GM12875 (cell line): ENCODE data around the gene CCBE1.

Source experiments
- H3K4me3 ChIP-seq: one replicate; pipeline ENCODE4 v1.5.1; 2011; ENCODE audit warnings: low read depth, low read length, control low read depth
- TF ChIP-seq, protein P1 (sequence below): IDR thresholded peaks from 2 replicates; pipeline ENCODE4 v1.5.1; 2011; ENCODE audit warnings: low read depth, mild to moderate bottlenecking, control low read depth, inconsistent platforms, low read length, moderate library complexity, borderline replicate concordance; ENCODE audit not compliant: insufficient read depth

Gene CCBE1

DNA sequence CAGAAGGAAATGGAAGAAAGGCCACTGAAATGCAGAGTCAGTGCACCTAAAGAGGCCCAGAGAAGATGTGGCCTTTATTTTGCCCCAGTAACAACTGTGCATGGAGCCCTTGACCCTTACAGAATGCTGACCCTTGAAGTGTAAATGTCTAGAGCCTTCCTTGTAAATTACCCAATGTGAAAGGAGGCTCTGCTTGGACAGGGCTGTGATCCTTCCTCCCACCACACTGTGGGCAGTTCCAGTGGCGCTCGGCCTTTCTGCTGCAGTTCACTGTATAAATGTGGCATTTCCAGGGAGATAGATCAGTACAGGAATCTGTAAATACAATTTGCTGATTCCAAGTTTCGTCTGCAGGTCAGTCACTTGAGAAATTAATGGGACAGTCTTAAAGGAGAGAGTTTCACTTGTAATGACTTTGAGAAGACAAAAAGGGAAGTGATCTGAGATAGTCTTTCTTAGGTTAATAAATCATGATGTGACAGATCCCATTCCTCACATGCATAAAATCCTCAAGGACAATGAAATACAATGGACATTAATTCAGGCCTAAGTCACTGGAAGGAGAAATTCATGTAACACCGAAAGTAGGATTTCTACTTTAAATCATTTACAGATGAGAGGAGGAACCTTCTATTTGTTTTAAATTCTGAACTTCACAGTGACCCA, 204.3 kb downstream of the CCBE1 start:
- H3K4me3 ChIP-seq, result no peak overlapping the region
- TF ChIP-seq, protein P1, sequence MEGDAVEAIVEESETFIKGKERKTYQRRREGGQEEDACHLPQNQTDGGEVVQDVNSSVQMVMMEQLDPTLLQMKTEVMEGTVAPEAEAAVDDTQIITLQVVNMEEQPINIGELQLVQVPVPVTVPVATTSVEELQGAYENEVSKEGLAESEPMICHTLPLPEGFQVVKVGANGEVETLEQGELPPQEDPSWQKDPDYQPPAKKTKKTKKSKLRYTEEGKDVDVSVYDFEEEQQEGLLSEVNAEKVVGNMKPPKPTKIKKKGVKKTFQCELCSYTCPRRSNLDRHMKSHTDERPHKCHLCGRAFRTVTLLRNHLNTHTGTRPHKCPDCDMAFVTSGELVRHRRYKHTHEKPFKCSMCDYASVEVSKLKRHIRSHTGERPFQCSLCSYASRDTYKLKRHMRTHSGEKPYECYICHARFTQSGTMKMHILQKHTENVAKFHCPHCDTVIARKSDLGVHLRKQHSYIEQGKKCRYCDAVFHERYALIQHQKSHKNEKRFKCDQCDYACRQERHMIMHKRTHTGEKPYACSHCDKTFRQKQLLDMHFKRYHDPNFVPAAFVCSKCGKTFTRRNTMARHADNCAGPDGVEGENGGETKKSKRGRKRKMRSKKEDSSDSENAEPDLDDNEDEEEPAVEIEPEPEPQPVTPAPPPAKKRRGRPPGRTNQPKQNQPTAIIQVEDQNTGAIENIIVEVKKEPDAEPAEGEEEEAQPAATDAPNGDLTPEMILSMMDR, result no peak

DNA sequence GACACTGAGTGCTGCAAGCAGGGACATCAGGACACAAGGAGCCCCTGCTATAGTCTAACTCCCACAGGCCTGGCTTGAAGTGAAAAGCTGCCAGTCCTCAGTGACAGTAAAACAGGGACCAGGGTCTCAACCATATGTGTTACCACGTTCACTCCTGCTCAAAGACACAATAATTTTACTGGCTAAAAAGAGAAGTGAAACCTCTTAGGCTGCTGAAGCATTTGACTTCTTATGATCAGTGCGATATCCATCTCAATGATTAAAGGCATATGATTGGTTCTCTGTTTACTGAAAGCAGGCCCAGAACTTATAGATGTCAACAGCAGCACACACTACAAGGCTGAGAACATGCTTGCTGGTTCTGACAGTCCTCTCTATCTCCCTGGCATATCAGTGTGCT, 208.3 kb downstream of the CCBE1 start:
- TF ChIP-seq, protein P1, result no peak
- no peak overlapping the region for H3K4me3 ChIP-seq

DNA sequence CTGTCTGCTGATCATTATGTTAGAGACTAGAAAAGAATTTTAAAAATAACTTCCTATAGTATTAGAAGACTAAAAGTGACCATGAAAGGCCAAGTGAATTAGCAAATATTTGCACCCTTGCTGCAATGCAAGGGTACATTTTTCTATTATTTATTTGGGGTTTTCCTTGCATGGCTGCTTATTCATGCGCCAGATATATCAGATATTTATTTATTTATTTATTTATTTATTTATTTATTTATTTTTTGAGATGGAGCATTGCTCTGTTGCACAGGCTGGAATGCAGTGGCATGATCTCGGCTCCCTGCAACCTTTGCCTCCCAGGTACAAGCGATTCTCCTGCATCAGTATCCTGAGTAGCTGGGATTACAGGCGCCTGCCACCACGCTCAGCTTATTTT, 211.8 kb downstream of the CCBE1 start:
- TF ChIP-seq, protein P1, result no peak
- no peak overlapping the region for H3K4me3 ChIP-seq

DNA sequence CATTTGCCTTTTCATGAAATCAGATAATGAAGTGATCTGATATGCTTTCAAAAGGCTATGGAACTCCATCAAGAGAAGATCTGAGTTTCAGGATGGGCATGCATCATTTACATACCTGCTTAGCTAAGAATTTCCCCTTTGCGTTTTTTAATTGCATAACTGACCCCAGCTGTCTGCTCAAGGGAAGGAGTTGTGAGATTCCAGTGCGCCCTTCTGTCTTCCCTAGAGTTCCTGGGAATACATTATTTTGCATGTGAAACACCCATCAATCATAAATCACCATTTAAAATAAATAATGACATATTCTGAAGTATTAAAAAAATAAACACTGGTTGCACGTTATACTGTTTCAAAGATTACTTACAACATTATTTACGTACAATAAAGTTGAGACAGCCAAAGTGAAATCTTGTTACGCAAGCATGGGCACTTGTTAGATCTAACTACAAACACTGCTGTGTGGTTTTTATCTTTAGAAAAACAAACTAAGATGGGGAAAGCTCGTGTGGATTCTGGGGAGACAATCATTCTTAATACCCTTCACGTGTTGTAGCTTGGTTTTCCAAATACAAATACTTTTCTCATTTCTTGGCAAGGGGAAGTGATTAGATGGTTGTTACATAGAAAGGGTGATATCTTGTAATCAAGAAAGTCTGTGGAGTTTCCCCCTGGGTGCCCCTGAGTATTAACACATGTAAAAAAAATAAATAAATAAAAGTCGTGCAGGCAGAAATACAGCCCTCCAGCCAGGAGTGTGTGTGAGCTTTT, 212.5 kb downstream of the CCBE1 start:
- H3K4me3 ChIP-seq, result no peak overlapping the region
- TF ChIP-seq, protein P1, result no peak

DNA sequence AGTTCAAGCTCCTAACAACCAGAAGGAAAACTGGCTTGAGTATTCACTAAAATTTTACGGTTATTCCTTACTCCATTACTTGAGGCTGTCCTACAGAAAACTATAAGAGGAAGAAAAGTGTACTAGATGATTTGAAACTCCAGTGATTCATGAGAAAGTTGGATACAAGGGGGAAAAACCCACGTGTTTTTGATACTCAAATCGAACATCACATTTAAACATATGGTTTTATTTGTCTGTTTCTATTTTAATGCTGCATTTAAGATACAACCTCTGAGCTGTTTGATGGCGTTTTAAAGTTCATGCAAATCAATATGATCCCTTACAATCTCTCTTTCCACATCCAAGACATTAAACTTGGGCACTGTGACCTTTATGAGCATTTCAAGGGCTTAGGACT, 213.1 kb downstream of the CCBE1 start:
- TF ChIP-seq, protein P1, result no peak
- no peak overlapping the region for H3K4me3 ChIP-seq

GRCh38 chr18:59481436-59481835, 215.8 kb downstream of the CCBE1 start:
- TF ChIP-seq, protein P1, result no peak
- no peak overlapping the region for H3K4me3 ChIP-seq

DNA sequence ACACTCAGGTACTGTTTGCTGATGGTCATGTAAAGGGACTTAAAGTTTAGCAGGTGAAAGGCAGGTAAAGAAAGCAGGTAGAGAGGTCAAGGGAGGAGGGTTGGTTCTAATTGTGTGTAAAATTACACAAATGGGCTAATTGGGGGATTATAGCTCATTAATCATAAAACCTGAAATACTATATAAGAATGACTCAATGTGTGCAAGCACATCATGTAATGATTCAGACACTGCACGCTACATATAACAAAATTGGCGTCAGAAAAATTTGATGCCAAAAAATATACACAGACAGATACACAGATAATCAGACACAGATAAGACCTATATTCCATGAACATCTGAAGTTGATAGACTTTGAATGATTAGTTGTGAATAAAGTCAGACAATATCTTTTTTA, 217.4 kb downstream of the CCBE1 start:
- H3K4me3 ChIP-seq, result no peak overlapping the region
- TF ChIP-seq, protein P1, result no peak
